HCEC 1CT (cell line): ENCODE results near the gene USP35.

ENCODE experiments used
- DNase-seq: peaks from one replicate; pipeline ENCODE4 v3.0.0-alpha.2; 2017

USP35 gene

DNA sequence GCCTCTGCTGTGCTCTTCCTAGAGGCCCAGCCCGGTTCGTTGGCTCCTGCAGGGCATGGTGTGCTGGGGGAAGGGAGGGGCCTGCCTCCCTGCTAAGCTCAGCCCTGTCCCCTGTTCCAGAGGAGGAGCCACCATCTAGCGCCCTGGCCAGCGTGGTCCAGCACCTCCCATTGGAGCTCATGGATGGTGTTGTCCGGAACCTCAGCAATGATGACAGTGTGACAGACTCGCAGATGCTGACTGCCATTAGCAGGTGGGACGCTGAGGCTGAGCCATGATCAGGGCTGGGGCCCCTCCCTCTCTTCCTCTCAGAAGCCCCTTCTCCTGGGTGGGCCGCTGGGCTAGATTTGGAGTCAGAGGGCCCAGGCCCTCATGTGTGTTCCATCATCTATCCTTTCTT, 9.1 kb downstream of the USP35 start:
- no peak for DNase-seq

DNA sequence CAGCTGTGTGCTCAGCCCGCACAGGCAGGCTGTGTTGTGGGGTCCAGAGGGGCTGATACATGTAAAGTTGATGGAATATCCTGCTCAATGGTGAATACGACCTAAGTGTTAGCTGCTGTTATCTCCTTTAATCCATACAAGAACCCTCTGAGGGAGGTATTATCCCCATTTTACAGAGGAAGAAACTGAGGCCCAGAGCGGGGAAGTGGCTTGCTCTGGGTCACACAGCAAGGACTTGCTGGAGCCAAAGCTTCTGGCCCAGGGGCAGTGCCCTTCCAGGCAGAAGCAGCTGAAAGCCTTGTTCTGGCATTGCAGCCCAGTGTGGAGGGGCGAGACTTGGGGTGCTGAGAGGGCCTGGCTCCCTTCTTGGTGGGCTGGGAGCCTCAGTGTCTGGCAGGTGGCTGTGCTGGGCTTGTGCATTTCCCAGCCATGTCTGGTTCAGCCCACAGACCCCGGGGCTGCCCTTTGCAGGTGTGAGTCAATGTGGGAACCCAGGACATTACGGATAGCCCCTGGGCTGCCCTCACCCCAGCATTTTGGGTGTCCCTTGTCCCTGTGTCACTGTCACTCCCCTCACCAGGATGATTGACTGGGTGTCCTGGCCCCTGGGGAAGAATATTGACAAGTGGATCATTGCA, 10.4 kb downstream of the USP35 start:
- DNase-seq: no peak

DNA sequence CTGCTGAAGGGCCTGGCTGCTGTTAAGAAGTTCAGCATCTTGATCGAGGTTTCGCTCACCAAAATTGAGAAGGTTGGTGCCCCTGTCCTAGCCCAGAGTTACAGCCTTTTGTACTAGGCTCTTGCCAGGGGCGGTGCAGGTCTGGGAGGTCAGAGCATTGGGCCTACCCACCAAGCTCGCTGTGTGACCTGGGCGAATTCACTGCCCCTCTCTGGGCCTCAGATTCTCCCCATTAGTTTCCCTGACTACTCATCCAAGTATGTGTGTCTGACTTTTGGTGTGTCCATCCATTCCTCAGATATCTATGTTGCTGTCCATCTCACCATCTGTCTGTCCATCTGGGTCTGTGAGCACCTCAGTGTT, 10.9 kb downstream of the USP35 start:
- DNase-seq: no peak

DNA sequence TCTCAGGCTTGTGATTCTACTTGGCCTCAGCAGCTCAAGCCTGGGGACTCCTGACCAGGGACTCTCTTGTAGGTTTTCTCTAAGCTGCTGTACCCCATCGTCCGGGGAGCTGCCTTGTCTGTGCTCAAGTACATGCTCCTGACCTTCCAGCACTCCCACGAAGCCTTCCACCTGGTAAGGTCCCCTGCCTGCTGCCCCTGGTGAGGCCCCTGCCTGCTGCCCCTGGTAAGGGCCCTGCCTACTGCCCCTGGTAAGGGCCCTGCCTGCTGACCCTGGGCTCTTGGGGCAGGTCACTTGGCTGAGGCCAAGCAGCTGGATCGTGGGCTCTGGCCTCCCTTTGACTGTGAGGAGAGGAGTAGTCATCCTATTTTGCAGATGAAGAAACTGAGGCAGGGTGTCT, 11.3 kb downstream of the USP35 start:
- DNase-seq: no peak

DNA sequence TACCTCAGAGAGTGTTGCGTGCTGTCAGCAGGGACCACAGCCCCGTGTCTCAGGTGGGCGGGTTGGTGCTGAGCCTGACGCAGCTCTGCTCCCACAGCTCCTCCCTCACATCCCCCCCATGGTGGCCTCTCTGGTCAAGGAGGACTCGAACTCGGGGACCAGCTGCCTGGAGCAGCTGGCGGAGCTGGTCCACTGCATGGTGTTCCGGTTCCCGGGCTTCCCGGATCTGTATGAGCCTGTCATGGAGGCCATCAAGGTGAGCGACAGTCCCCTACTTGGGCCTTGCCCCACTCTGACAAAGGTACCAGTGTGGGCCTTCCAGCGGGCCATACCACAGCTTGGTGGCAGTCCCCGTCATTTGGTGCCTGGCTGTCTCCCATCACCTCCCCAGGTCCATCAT, 11.8 kb downstream of the USP35 start:
- no peak for DNase-seq

DNA sequence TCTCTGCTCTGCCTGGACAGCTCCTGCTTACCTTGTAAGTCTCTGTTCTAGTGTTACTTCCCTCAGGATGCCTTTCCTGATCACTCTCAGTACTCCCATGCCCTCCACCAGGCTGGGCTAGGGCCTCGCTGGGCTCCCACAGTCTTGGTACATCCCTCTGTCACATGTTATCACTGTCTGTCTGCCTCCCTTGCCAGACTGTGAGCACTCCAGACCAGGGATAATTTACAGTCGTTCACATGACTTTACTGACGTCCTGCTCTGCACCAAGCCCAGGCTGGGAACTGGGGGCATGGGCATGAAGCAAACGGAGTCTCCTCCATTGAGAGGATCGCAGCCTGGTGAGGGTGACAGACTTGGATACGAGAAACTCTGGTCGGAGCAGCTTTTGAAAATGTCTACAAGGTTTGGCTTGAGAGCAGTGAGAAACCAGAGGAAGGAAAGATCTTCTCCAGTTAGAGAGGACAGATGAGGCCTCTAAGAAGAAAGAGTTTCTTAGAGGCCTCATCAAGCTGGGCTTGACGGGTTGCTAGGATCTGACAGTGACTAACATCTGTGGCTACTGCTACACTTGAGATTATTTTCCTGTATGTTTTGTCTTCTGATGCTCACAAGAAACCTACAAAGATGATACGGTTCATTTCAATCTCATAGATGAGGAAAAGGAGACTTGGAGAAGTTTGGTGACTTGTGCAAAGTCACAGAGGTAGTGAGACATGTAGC, 12.5 kb downstream of the USP35 start:
- no peak for DNase-seq

DNA sequence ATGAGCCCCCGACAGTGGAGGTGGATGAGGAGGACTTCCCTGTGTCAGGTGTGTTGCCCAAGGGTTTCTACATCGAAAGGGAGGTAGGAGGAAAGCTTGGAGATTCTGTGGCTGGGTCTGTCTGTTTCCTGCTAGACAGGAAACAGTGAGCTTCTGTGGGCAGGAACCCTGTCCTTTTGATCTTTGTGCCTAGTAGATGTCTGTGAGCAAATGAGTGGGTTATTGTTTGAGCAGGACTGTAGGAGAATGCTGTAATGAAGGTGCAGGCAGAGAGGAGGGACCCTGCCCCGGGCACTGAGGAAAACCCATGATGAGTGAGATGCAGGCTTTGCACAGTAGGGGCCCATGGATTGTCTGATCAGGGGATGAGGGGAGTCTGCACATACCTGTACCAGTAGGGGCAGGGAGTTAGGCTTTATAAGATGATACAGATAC, 14.0 kb downstream of the USP35 start:
- DNase-seq: no peak

DNA sequence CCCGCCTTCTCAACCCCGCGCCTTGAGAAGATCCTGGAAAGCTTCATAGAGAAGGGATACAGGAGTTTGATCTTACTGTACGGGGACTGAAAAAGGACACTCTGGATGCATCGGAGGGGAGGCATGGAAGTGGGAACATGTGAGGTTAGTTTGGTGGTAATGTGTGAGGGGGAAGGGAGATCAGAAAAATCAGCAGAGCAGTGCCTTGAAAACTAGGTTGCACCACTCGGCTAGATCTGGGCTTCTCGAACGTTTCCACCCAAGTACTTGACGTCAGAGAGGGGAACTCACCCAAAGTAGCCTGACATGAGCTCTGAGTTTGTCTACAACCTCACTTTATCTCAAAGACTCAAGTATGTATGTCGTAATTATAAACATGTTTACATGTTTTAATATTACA, 14.5 kb downstream of the USP35 start:
- no peak for DNase-seq

DNA sequence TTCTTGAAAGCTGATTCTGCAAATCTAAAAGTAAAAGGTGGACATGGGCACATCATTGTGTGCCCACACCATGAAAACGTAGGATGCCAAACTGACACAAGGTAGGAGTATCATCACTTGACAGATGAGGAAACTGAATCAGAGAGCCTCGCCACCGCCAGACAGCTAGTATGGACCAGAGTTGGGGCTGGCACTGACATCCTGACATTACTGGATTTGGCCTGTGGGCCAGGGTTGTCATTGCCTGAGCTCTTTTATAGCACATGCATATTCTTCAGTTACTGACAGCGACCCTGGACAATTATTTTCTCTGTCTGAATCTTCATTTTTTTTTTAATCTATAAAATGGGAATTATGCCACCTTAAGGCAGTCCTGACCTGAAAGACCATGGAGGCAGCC, 16.5 kb downstream of the USP35 start:
- DNase-seq: no peak

DNA sequence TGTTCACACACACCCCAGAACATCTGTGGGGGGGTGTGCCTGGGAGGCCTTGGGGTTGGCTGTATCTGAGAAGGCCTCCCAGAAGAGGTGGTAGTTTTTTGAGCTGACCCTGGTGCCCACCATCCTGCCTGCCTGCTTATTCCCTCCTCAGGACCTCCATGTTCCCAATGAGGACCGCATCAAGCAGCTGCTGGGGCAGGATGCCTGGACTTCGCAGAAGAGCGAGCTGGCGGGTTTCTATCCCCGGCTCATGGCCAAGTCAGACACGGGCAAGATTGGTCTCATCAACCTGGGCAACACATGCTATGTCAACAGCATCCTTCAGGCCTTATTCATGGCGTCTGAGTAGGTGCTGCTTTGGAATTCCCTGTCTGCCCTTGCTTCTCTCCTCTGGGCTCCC, 17.0 kb downstream of the USP35 start:
- no peak for DNase-seq

DNA sequence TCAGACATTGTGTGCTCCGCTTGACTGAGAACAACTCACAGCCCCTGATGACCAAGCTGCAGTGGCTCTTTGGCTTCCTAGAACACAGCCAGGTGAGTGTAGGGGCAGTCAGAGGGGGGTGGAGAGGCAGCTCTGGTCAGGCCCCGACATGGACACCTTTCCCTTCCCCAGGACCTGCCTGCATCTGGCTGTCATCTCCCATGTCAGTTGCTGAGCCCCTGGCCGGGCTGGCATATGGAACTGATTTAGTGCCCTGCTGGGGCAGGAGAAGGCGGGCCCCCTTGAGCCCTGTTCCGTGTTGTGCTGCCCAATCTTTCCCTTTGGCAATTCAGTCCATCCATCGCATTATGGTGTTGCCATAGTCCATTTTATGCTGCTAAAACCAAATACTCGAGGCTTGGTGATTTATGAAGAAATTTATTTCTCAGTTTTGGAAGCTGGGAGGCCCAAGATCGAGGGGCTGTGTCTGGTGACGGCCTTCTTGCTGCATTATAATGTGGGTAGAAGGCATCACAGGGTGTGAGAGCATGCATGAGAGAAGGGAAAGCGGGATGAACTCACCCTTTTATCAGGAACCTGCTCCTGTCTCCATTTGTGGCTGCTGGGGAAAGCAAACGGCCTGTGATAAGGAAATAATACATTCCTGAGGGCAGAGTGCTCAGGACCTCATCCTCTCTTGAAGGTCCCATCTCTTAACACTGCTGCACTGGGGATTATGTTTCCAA, 19.0 kb downstream of the USP35 start:
- no peak for DNase-seq

DNA sequence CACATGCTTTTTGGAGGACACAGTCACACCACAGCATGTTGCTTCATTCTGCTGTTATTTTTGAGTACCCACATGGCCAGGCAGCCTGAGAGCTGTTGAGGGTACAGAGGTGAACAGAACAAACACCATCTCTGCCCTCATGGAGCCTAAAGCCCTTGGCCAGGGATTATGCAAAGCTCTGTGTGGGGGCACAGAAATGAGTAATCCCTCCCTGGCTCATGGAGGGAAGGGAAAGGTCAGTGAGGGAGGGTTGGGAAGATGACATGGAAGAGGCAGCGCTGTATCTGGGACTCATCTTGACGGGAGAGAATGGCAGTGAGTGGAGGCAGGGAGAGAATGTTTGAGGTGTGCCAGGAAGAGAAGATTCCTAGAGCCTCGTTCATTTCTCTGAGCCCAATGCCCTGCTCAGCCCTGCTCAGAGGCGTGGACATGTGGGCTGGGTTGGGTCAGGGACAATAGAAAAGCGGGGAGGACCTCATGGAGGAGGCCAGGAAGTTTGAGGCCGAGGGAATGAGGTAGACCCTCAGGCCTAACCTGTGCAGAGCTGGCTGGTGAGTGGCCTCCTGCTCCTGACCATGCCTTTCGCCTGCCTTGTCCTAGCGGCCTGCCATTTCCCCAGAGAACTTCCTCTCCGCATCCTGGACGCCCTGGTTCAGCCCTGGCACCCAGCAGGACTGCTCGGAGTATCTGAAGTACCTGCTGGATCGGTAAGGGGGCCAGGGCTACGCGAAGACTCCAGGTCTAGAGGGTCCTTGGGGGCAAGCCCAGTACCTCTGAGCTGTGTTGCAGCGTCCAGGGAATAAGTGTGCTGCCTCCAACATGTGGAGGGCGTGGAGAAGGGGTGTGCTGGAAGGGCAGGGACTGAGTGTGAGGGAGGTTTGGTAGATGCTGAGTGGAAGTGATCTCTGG, 19.8 kb downstream of the USP35 start:
- DNase-seq: no peak

DNA sequence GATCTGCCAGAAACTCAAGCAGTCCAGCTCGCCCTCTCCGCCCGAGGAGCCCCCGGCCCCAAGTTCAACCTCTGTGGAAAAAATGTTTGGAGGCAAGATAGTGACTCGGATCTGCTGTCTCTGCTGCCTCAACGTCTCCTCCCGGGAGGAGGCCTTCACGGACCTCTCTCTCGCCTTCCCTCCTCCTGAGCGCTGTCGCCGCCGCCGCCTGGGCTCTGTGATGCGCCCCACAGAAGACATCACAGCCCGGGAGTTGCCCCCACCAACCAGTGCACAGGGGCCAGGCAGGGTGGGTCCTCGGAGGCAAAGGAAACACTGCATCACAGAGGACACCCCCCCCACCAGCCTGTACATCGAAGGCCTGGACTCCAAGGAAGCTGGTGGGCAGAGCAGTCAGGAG, 20.8 kb downstream of the USP35 start:
- no peak for DNase-seq

DNA sequence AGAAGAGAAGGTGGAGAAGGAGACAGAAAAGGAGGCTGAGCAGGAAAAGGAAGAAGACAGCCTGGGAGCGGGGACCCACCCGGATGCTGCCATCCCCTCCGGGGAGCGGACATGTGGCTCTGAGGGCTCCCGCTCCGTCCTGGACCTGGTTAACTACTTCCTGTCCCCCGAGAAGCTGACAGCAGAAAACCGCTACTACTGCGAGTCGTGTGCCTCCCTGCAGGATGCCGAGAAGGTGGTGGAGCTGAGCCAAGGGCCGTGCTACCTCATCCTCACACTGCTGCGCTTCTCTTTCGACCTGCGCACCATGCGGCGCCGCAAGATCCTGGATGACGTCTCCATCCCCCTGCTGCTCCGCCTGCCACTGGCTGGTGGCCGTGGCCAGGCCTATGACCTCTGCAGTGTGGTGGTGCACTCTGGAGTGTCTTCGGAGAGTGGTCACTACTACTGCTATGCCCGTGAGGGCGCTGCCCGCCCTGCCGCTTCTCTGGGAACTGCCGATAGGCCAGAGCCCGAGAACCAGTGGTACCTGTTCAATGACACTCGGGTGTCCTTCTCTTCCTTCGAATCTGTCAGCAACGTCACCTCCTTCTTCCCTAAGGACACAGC, 21.4 kb downstream of the USP35 start:
- DNase-seq: no peak

DNA sequence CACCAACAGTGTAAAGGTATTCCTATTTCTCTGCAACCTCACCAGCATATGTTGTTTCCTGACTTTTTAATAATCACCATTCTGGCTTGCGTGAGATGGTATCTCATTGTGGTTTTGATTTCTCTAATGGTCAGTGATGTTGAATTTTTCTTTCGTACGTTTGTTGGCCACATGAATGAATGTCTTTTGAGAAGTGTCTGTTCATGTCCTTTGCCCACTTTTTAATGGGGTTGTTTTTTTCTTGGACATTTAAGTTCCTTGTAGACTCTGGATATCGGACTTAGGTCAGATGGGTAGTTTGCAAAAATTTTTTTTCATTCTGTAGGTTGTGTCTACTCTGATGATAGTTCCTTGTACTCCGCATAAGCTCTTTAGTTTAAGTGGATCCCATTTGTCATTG, 22.8 kb downstream of the USP35 start:
- DNase-seq: no peak

DNA sequence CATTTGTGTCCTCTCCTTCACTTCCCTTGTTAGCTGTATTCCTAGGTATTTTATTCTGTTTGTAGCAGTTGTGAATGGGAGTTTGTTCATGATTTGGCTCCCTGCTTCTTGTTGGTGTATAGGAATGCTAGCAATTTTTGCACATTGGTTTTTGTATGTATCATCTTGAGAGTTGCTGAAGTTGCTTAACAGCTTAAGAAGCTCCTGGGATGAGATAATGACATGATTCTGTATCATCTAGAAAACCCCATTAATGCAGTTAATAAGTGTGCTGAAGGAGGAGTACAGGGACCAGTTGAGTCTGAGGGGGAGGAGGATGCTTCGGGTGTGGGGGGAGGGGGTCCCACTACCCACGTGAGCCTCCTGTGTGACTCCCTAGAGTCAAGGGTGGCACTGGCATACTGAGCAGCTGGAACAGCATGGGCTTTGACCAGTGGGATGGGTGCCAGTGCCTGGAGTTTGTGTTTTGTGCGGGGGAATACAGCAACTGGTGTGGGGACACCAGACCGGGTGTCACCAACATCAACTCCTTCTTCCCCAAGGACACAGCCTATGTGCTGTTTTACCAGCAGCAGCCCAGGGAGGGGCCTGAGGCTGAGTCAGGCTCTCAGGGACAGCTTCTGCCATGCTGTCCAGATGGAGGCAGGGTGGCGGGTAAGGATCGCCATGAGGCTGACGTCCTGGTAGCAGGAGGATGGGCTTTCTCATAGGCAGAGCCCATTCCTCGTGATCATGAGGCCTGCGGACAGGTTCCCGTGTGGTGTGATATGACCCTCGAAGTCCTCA, 24.1 kb downstream of the USP35 start:
- no peak for DNase-seq

DNA sequence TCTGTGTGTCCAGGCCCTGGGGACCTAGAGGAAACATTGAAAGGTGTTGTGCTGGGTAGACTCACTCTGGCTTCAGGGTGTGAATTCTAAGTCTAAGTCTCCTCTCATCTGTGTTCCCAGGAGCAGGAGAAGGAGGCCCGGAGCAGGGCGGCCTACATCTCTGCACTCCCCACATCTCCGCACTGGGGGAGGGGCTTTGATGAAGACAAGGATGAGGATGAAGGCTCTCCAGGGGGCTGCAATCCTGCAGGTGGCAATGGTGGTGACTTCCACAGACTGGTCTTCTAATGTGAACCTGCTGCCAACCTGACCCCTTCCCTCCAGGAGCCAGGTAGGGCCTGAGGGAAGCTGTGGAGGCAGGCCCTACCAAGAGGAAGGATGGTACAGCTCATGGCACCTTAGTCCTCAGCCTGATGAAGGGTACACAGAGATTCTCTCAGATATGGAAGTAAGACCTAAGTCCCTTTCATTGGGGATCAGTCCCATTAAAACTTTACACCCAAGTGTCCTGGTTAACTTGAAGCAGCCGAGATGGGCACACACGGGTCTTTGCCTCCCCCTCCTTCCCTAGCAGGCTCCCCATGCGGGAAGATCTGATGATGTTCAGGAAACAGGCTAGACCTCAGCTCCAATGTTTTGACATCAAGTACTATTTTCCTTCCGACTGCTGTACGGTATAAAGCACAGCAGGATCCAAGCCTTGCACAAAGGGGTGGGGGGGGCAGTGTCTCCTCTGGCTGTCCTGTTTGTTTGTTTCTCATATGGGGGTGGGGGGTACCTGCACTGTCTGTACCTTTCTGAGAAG, 25.0 kb downstream of the USP35 start:
- DNase-seq: no peak

DNA sequence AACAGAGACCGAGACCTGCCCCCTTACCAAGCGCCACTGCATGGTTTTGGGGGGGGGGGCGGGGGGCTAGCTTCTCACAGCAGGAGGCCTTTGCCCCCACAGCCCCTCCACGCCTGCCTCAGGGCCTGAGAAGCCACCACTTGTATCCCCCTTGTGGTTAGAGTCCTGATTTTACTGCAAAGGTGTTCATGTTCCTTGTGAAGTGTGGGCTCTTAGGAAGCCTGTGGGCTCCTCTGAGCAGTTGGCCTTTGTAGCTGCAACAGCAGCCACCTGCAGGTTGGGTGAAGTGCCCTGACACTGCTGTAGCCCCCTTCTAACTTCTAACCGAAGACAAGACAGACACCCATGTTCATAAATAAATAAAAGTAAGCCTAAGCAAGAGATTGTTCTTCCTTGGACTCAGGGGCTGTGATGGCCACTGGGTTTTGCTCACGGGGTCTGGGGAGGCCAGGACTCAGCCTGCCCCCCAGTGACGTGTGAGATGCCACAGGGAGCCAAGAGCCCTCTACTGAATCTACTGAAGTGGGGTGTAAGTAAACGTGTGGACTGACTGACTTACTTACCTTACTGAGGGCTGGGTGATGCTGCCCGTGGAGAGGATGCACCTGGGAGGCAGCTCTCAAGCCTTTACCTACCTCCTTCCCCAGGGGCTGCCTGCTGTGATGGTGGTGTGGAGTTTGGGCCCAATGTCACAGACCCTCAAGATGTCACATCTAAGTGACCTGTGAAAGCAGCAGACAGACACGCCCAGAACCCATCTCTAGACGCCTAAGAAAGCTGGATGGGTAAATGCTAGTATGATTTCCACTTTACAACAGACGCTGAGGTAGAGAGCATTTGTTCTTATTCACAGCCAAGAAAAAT, 25.8 kb downstream of the USP35 start:
- DNase-seq: no peak

DNA sequence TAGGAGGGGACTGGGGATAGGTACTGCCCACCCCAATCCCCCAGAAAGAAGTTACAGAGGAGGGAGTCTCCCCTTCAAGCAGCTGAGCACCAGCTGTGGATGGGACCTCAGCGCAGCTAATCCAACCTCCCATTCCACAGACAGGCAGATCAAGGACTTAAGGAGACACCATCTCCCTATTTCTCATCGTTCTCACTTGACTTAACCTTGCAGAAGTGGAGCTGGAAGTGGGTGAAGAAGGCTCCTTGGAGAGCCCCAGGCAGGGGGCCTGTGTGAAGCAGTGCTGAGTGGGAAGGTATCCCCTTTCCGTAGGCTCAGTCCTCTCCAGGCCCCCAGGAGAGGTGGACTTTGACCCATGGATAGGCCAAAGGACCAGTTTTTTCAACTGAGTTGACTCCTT, 27.3 kb downstream of the USP35 start:
- DNase-seq: no peak
